Endodermal cell (in vitro differentiated cells): ENCODE measurements around the gene PRR4. TPM values are rescaled to one million over a fixed set of nuclear protein-coding genes. Genes with fewer than 3 reads are reported as not detected.

Experiments
- DNase-seq: peaks from one replicate; pipeline ENCODE4 v3.0.0-alpha.2; 2017
- H3K27ac ChIP-seq: 2 replicates; pipeline ENCODE4 v1.5.1; 2013; ENCODE audit warnings: mild to moderate bottlenecking, low read depth, low read length, moderate library complexity
- H3K27me3 ChIP-seq: 2 replicates; pipeline ENCODE4 v1.6.1; 2013; ENCODE audit warnings: mild to moderate bottlenecking, low read length, moderate library complexity; ENCODE audit not compliant: insufficient read depth, control insufficient read depth, poor library complexity, severe bottlenecking
- H3K36me3 ChIP-seq: 2 replicates; pipeline ENCODE4 v1.7.0; 2013; ENCODE audit warnings: mild to moderate bottlenecking, low read length, moderate library complexity; ENCODE audit not compliant: control insufficient read depth, insufficient read depth
- H3K4me1 ChIP-seq: one replicate; pipeline ENCODE4 v1.7.0; 2013; ENCODE audit warnings: low read length; ENCODE audit not compliant: control insufficient read depth, insufficient read depth
- H3K4me3 ChIP-seq: 2 replicates; pipeline ENCODE4 v1.5.1; 2013; ENCODE audit warnings: mild to moderate bottlenecking, low read length, moderate library complexity
- H3K9ac ChIP-seq: 2 replicates; pipeline ENCODE4 v1.6.1; 2013; ENCODE audit warnings: mild to moderate bottlenecking, low read length, moderate library complexity; ENCODE audit not compliant: poor library complexity, severe bottlenecking; ENCODE audit errors: extremely low read depth
- H3K9me3 ChIP-seq: 2 replicates; pipeline ENCODE4 v1.6.1; 2013; ENCODE audit warnings: mild to moderate bottlenecking, low read length, moderate library complexity; ENCODE audit not compliant: control insufficient read depth
- H3K27ac Mint-ChIP-seq: 2 replicates; pipeline ENCODE4 v1.8.0; 2020; ENCODE audit warnings: mixed read lengths
- H3K27me3 Mint-ChIP-seq: 2 replicates; pipeline ENCODE4 v1.8.0; 2021; ENCODE audit warnings: mild to moderate bottlenecking, mixed read lengths; ENCODE audit not compliant: insufficient read depth
- H3K36me3 Mint-ChIP-seq: 2 replicates; pipeline ENCODE4 v1.8.0; 2020; ENCODE audit warnings: low read depth, mixed read lengths
- H3K4me1 Mint-ChIP-seq: 2 replicates; pipeline ENCODE4 v1.8.0; 2020; ENCODE audit warnings: mixed read lengths
- H3K4me3 Mint-ChIP-seq: 2 replicates; pipeline ENCODE4 v1.8.0; 2020; ENCODE audit warnings: mild to moderate bottlenecking, moderate library complexity, mixed read lengths
- H3K9me3 Mint-ChIP-seq: 2 replicates; pipeline ENCODE4 v1.8.0; 2020; ENCODE audit warnings: mild to moderate bottlenecking, mixed read lengths
- CTCF ChIP-seq: fragments of 200-600 bp; sonication (generic); conservative IDR thresholded peaks from 2 replicates; pipeline ENCODE4 v1.5.0; 2021; ENCODE audit warnings: antibody characterized with exemption, mild to moderate bottlenecking
- WGBS, 2 experiments: methylation state at CpG; one replicate each; pipeline versions ENCODE4 v1.1.5 to v1.1.7; 2013; ENCODE audit warnings: missing lambda C conversion rate in 2 of 2, mixed read lengths in 1 of 2; ENCODE audit not compliant: insufficient coverage in 1 of 2, insufficient read length in 1 of 2; 5-methylcytosine and 5-hydroxymethylcytosine counted together
- total RNA-seq, 2 donors: library from RNA; stranded (reverse); fragmentation: NEBNext Ultra II Directional in 1 of 2; extraction: Animal tissue kit (Norgen Biotek cat#: 25700) in 1 of 2; gene quantifications; 2 replicates in 1 of 2; 3 replicates in 1 of 2; pipeline ENCODE4 v1.2.1, GENCODE V29; 2021

The PRR4 gene
- total RNA-seq, 2 donors from 2014 or later, result 3.8 to 7.9 TPM

GRCh38 chr12:10829994-10830393 lies 19.3 kb downstream of the PRR4 start:
- Mint-ChIP-seq H3K9me3 (no peaks in the 10 kb centered on the region), H3K27me3 (no peaks in the 10 kb centered on the region)

GRCh38 chr12:10826258-10826657 lies 23.0 kb downstream of the PRR4 start, which contains the start of gene TAS2R10:
Gene TAS2R10 (minus strand): TSS chr12:10826358. CDS start chr12:10826269, 89 bp downstream.
- H3K4me1 Mint-ChIP-seq, result peaks cover 10% of the 10 kb centered on the region
- Histone ChIP-seq H3K27me3 (no peaks in the 10 kb centered on the region), H3K4me1 (no peaks in the 10 kb centered on the region), H3K9me3 (no peaks in the 10 kb centered on the region), H3K27ac (no peak within 1 kb of the TSS), H3K9ac (no peak within 1 kb of the TSS), H3K36me3 (no peaks in the 10 kb centered on the region), H3K4me3 (no peak within 1 kb of the TSS)
- 94 to 98% methylated on average over 3 of the region's 3 CpGs for WGBS, 2 experiments
- H3K4me3 Mint-ChIP-seq, result no peak within 1 kb of the TSS
- H3K9me3 Mint-ChIP-seq, result no peaks in the 10 kb centered on the region
- H3K27me3 Mint-ChIP-seq, result no peaks in the 10 kb centered on the region
- no peak for TF ChIP-seq CTCF
- H3K36me3 Mint-ChIP-seq, result no peaks in the 10 kb centered on the region
- DNase-seq, result no peak
- no peak within 1 kb of the TSS for H3K27ac Mint-ChIP-seq

More at GRCh38 chr12:10829994-10830393, 19.3 kb downstream of the PRR4 start:
- WGBS, 2 experiments, result 72% methylated on average over 1 of the region's 1 CpG; no CpG with 5 or more reads in 1 of the 2 experiments
- no peaks in the 10 kb centered on the region for H3K36me3 Mint-ChIP-seq
- DNase-seq, result no peak
- Histone ChIP-seq H3K9me3 (no peaks in the 10 kb centered on the region), H3K4me3 (no peak overlapping the region), H3K27me3 (no peaks in the 10 kb centered on the region), H3K4me1 (no peaks in the 10 kb centered on the region), H3K9ac (no peak overlapping the region), H3K27ac (no peak overlapping the region), H3K36me3 (no peaks in the 10 kb centered on the region)
- TF ChIP-seq CTCF, result no peak
- H3K4me3 Mint-ChIP-seq, result no peak overlapping the region
- no peak overlapping the region for H3K27ac Mint-ChIP-seq
- peaks cover 7% of the 10 kb centered on the region for H3K4me1 Mint-ChIP-seq

GRCh38 chr12:10824957-10825356 lies 24.3 kb downstream of the PRR4 start:
- Histone ChIP-seq H3K27me3 (no peaks in the 10 kb centered on the region), H3K36me3 (no peaks in the 10 kb centered on the region), H3K9me3 (no peaks in the 10 kb centered on the region), H3K9ac (no peak overlapping the region), H3K27ac (no peak overlapping the region), H3K4me3 (no peak overlapping the region), H3K4me1 (no peaks in the 10 kb centered on the region)
- DNase-seq, result no peak
- Mint-ChIP-seq H3K27ac (no peak overlapping the region), H3K4me3 (no peak overlapping the region), H3K27me3 (no peaks in the 10 kb centered on the region), H3K9me3 (no peaks in the 10 kb centered on the region), H3K36me3 (no peaks in the 10 kb centered on the region), H3K4me1 (peaks cover 10% of the 10 kb centered on the region)
- WGBS, 2 experiments, result 89 to 92% methylated on average over 2 to 3 of the region's 3 CpGs
- no peak for TF ChIP-seq CTCF
